ENCODE measurements around the gene SAMD4A.

Gene SAMD4A

DNA sequence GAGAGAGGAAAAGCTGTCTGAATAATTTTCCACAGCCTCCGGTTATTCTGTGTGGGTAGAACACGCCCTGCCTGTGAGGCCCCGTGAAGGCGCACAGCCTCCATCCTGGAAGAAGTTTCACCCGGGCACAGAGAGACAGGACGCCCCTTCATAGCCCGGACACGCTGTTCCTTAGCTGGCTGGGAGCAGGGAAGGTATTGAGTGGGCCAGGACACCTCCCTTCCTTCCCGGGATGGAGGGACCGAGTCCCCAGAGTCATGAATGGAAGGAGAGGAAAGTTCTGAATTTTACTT, 200.2 kb downstream of the SAMD4A start:
- Histone ChIP-seq H3K27ac (ENCODE audit: low read length) (no peak overlapping the region), H3K4me3 (ENCODE audit: low read length) (no peak overlapping the region), H3K9me3 (ENCODE audit: control insufficient read depth, insufficient read depth, low read length) (no peaks in the 10 kb centered on the region), H3K27me3 (ENCODE audit: control insufficient read depth, insufficient read depth, low read length) (no peaks in the 10 kb centered on the region), H3K36me3 (ENCODE audit: control insufficient read depth, insufficient read depth, low read length) (no peaks in the 10 kb centered on the region; the same call in 1 of the 2 replicates), H3K4me1 (ENCODE audit: control insufficient read depth, insufficient read depth, low read length) (no peaks in the 10 kb centered on the region)
- no CpG with 5 or more reads among the region's 10 CpGs for WGBS (ENCODE audit: insufficient coverage, insufficient read length)
- DNase-seq (ENCODE audit: low read depth, low spot score) = no peak

DNA sequence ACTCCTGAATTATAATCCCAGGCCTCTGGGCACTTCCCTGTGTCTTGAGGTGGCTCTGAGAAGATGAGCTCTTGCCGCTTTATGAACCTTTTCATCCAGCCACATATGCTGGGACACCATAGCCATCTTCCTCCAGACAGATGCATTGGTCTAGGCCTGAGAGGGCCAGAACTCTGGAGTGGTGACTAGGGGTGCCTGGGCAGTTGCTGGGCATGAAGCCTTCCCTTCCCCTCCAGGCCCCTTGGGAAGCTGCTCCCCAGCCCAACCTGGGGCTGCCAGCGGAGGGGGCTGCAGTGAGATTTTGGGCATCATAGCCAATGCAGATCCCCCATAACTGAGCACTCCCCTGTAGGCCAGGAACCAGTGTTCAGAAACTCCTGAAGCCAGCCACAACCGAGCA, 200.5 kb downstream of the SAMD4A start:
- Histone ChIP-seq H3K27ac (ENCODE audit: low read length) (no peak overlapping the region), H3K27me3 (ENCODE audit: control insufficient read depth, insufficient read depth, low read length) (no peaks in the 10 kb centered on the region), H3K4me1 (ENCODE audit: control insufficient read depth, insufficient read depth, low read length) (no peaks in the 10 kb centered on the region), H3K9me3 (ENCODE audit: control insufficient read depth, insufficient read depth, low read length) (no peaks in the 10 kb centered on the region), H3K36me3 (ENCODE audit: control insufficient read depth, insufficient read depth, low read length) (no peaks in the 10 kb centered on the region; the same call in 1 of the 2 replicates), H3K4me3 (ENCODE audit: low read length) (no peak overlapping the region)
- WGBS (ENCODE audit: insufficient coverage, insufficient read length) = no CpG with 5 or more reads among the region's 3 CpGs
- DNase-seq (ENCODE audit: low read depth, low spot score) = no peak

DNA sequence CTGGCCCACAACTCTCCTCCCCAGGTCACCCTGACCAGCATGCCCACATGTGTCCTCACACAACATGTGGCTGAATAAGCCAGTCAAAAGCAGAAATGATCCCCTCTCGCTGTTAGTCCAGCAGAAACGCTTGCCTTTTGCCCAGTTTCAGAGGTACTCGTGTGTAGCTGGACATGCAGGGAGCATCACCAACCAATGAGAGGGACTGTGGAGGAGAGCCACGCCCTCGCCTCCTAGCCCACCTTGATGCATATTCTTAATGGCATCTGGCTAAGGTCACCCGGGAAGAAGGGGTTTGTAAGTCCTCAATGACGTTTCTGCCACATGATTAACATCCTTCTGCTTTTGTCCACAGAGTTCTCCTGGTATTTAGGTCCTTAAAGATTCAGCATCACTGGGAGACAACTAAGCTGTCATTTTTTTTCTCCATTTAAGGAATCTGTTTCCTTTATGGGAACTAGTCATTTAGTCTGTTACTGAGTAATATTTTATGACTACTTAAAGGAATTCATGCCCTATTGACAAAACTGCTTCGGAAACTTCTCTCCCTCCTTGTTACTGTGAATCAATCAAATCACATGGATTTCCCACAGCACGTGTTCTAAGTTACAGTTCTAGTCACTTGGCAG, 201.7 kb downstream of the SAMD4A start:
- Histone ChIP-seq H3K27ac (ENCODE audit: low read length) (no peak overlapping the region), H3K9me3 (ENCODE audit: control insufficient read depth, insufficient read depth, low read length) (no peaks in the 10 kb centered on the region), H3K4me3 (ENCODE audit: low read length) (no peak overlapping the region), H3K4me1 (ENCODE audit: control insufficient read depth, insufficient read depth, low read length) (peaks cover 2% of the 10 kb centered on the region), H3K36me3 (ENCODE audit: control insufficient read depth, insufficient read depth, low read length) (no peaks in the 10 kb centered on the region; the same call in 1 of the 2 replicates), H3K27me3 (ENCODE audit: control insufficient read depth, insufficient read depth, low read length) (no peaks in the 10 kb centered on the region)
- DNase-seq (ENCODE audit: low read depth, low spot score) = no peak
- WGBS (ENCODE audit: insufficient coverage, insufficient read length) = no CpG with 5 or more reads among the region's 9 CpGs

DNA sequence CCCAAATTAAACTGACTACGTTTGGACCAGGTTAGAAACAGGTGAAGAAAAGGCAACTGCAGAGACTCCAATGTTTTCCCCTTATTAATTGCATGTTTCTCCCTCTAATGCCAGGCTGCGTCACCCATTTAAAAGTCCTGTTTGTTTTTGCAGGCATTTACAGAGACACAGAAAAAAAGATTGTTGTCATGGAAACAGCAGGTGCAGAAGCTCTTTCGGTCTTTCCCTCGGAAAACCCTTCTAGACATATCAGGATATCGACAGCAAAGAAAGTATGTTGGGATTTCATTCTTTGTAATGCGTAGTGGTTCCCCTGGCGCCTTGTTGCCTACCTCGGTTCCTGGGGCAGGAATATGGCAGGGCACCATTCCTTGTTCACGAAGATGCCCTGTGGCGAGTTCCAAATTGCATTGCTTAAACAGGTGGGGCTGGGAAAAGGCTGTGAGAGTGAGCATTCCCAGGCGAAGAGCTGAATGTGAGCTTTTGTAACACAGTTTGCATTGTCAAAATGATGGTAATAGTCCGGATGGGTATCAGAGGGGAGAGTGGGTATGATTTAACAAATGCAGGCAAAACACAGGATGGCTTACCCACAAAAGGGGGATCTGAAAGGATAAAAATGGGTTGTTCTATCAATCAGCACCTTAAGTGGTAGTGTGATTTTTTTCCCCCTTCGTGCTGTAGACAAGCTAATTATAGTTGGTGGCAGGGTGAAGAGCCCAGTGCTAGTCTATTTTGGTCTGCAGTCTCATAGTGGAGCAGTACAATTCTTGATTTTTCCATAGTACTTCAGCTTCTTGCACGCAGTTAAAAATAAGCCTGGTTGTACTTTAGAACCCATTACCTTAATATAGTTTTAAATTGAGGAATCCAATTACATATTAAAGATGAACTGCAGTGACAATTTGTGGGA, 203.3 kb downstream of the SAMD4A start:
- H3K9me3 ChIP-seq (ENCODE audit: control insufficient read depth, insufficient read depth, low read length) = no peaks in the 10 kb centered on the region
- no peak for DNase-seq (ENCODE audit: low read depth, low spot score)
- WGBS (ENCODE audit: insufficient coverage, insufficient read length) = no CpG with 5 or more reads among the region's 14 CpGs
- H3K27ac ChIP-seq (ENCODE audit: low read length) = no peak overlapping the region
- H3K4me1 ChIP-seq (ENCODE audit: control insufficient read depth, insufficient read depth, low read length) = peaks cover 4% of the 10 kb centered on the region
- H3K4me3 ChIP-seq (ENCODE audit: low read length) = no peak overlapping the region
- H3K27me3 ChIP-seq (ENCODE audit: control insufficient read depth, insufficient read depth, low read length) = no peaks in the 10 kb centered on the region
- no peaks in the 10 kb centered on the region; the same call in 1 of the 2 replicates for H3K36me3 ChIP-seq (ENCODE audit: control insufficient read depth, insufficient read depth, low read length)

DNA sequence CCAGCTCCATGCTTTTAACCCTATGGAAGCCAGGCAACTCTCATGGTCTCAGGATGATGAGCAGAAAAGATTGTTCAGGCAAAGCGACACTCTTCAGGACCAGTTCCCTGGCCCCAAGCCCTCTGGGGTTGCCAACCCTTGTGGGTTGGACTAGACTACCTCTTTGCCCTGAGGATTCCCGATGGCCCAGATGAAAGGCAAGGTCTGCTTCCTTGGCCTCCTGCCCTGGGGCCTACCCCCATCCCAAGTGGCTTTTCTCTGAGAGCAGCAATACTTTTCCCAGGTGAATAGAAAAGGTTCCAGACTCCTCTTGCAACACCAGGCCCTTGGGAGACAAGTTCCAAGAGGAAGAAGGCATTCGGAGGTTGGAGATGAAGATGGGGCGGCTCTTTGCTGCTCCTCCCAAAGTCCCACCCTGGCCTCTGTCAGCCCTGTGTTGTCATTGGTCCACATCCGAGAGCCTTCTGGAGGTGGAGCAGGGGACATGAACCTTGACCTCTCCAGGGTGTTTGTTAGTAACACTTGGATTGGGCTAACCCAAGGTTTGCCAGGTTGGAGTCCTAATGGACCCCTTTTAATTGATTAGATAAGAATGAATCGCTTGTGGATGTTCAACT, 204.6 kb downstream of the SAMD4A start:
- peaks cover 4% of the 10 kb centered on the region for H3K4me1 ChIP-seq (ENCODE audit: control insufficient read depth, insufficient read depth, low read length)
- no CpG with 5 or more reads among the region's 6 CpGs for WGBS (ENCODE audit: insufficient coverage, insufficient read length)
- no peak overlapping the region for H3K4me3 ChIP-seq (ENCODE audit: low read length)
- no peak for DNase-seq (ENCODE audit: low read depth, low spot score)
- no peaks in the 10 kb centered on the region for H3K9me3 ChIP-seq (ENCODE audit: control insufficient read depth, insufficient read depth, low read length)
- H3K27me3 ChIP-seq (ENCODE audit: control insufficient read depth, insufficient read depth, low read length) = no peaks in the 10 kb centered on the region
- H3K27ac ChIP-seq (ENCODE audit: low read length) = no peak overlapping the region
- H3K36me3 ChIP-seq (ENCODE audit: control insufficient read depth, insufficient read depth, low read length) = no peaks in the 10 kb centered on the region; the same call in 1 of the 2 replicates

DNA sequence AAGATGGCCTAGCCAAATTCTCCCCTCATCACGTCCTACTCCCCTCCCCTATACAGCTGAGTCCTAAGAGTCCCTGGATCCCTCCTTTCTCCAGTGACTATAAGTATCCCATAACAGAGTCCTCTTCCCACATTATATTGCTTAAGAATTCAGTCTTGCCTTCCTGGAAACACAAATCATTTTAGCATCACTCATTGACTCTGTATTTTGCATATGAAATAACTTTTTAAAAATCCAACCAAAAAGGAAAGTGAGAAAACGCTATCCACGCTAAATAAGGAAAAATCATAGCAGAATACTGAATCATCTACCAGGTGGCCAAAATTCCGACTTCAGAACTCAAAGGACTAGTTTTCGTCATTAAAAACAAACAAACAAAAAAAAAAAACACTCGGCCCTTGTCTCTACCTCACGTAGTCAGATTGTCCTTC, 205.5 kb downstream of the SAMD4A start:
- Histone ChIP-seq H3K4me1 (ENCODE audit: control insufficient read depth, insufficient read depth, low read length) (peaks cover 4% of the 10 kb centered on the region), H3K9me3 (ENCODE audit: control insufficient read depth, insufficient read depth, low read length) (no peaks in the 10 kb centered on the region), H3K27me3 (ENCODE audit: control insufficient read depth, insufficient read depth, low read length) (no peaks in the 10 kb centered on the region), H3K36me3 (ENCODE audit: control insufficient read depth, insufficient read depth, low read length) (no peaks in the 10 kb centered on the region), H3K4me3 (ENCODE audit: low read length) (no peak overlapping the region), H3K27ac (ENCODE audit: low read length) (no peak overlapping the region)
- no peak for DNase-seq (ENCODE audit: low read depth, low spot score)
- no CpG with 5 or more reads among the region's 7 CpGs for WGBS (ENCODE audit: insufficient coverage, insufficient read length)

DNA sequence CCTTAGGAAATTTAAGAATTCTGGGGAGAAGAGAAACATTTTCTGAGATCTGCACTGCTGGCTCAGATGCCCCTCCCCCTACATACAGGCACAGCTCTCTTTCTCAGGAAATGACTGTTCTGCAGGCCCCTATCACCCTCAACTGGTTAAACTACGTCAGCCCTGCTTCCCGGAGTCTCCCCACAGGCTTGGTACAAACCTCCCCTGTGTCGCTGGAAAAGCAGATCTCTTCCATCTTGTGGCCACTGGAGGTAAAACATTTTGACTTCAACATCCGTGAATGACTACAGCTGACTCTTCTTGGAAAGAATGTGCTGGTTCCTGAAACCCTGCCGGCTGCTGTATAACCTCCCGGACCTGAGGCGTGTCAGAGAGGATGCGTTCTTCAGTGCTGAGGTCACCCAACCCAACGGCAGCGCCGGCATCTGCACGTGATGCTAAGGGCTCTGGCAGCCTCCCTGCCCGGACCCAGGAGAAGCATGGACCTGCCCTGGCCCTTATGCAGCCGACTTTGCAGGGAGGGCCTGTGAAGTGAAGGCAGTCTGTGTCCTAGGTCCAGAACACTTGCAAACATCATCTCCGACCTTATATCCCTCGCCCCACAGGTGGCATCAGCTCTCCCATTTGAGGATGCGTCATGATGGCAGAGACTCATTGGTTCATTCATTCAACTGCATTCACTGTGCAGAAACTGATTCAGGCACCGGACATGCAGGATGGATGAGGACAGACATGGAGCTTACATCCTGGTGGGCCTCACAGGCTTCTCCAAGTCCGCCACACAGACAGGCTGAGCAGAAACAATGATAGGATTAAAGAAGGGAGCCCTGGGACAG, 206.5 kb downstream of the SAMD4A start:
- Histone ChIP-seq H3K4me3 (ENCODE audit: low read length) (no peak overlapping the region), H3K27ac (ENCODE audit: low read length) (no peak overlapping the region)
- no CpG with 5 or more reads among the region's 19 CpGs for WGBS (ENCODE audit: insufficient coverage, insufficient read length)

DNA sequence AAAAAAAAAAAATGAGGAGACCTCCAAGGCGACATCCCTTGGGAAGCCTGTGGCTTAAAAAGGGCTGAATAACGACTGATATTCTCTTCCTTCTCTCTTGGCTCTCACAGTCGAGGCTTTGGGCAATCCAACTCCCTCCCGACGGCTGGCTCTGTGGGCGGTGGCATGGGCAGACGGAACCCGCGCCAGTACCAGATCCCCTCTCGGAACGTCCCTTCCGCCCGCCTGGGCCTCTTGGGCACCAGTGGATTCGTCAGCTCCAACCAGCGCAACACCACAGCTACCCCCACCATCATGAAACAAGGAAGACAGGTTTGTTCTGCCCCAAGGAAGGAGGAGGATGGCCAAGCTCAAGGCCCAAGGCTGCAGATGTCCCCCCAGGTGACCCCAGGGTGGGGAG, 207.9 kb downstream of the SAMD4A start:
- Histone ChIP-seq H3K36me3 (ENCODE audit: control insufficient read depth, insufficient read depth, low read length) (no peaks in the 10 kb centered on the region), H3K4me3 (ENCODE audit: low read length) (no peak overlapping the region), H3K27ac (ENCODE audit: low read length) (no peak overlapping the region)

More for the DNA sequence above, 206.5 kb downstream of the SAMD4A start:
- Histone ChIP-seq H3K36me3 (ENCODE audit: control insufficient read depth, insufficient read depth, low read length) (no peaks in the 10 kb centered on the region), H3K9me3 (ENCODE audit: control insufficient read depth, insufficient read depth, low read length) (no peaks in the 10 kb centered on the region), H3K27me3 (ENCODE audit: control insufficient read depth, insufficient read depth, low read length) (no peaks in the 10 kb centered on the region), H3K4me1 (ENCODE audit: control insufficient read depth, insufficient read depth, low read length) (peaks cover 4% of the 10 kb centered on the region)
- peak; percentile 84 for DNase-seq (ENCODE audit: low read depth, low spot score)

DNA sequence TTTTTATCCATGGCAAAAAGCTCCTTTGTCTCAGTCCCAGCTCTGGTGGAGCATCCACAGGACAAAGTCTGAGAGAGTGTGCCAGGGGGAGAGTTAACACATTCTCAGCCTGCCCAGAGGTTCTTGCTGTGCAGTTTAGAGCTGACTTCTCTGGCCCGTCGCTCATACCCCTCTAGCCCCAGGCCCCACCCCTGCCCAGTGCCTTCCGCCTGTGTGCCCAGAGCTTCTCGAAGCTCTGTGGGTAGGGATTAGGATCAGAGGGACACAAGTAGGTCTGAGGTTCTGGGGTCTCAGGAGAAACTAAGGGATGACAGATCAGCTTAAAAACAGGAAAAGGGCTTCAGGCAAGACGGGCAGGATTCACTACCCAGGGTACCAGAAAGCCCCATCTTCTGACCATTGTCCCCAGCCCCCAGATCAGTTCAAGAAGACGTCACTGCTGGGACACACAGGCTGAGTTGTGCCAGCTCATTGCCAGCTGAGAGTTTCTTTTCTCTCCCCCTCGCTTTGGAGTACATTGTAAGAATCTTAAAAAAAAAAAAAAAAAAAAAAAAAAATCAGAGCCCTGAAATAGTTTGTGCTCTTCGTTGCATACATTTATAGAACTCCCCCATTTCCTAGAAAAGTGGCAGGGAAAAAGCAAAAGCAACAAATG, 208.7 kb downstream of the SAMD4A start:
- no peak for DNase-seq (ENCODE audit: low read depth, low spot score)
- Histone ChIP-seq H3K9me3 (ENCODE audit: control insufficient read depth, insufficient read depth, low read length) (no peaks in the 10 kb centered on the region), H3K4me3 (ENCODE audit: low read length) (no peak overlapping the region), H3K27me3 (ENCODE audit: control insufficient read depth, insufficient read depth, low read length) (no peaks in the 10 kb centered on the region), H3K27ac (ENCODE audit: low read length) (no peak overlapping the region), H3K36me3 (ENCODE audit: control insufficient read depth, insufficient read depth, low read length) (no peaks in the 10 kb centered on the region), H3K4me1 (ENCODE audit: control insufficient read depth, insufficient read depth, low read length) (peaks cover 4% of the 10 kb centered on the region)
- WGBS (ENCODE audit: insufficient coverage, insufficient read length) = no CpG with 5 or more reads among the region's 8 CpGs

More for the DNA sequence above, 207.9 kb downstream of the SAMD4A start:
- DNase-seq (ENCODE audit: low read depth, low spot score) = no peak
- Histone ChIP-seq H3K27me3 (ENCODE audit: control insufficient read depth, insufficient read depth, low read length) (no peaks in the 10 kb centered on the region), H3K9me3 (ENCODE audit: control insufficient read depth, insufficient read depth, low read length) (no peaks in the 10 kb centered on the region), H3K4me1 (ENCODE audit: control insufficient read depth, insufficient read depth, low read length) (peaks cover 4% of the 10 kb centered on the region)
- WGBS (ENCODE audit: insufficient coverage, insufficient read length) = no CpG with 5 or more reads among the region's 15 CpGs

All from iPS DF 6.9 (cell line).